Gastroesophageal sphincter (tissue), 3 donors: Measurements from ENCODE around the gene NR3C1.

Experiments used
- CTCF ChIP-seq, 4 experiments: fragments of 200-600 bp in 2 of 4; fragments of 450-650 bp in 2 of 4; sonication (generic) in 1 of 4; IDR thresholded peaks; one replicate each; pipeline ENCODE4 v1.5.1; 2017 to 2019; ENCODE audit warnings: antibody characterized with exemption in 4 of 4, mild to moderate bottlenecking in 2 of 4, moderate library complexity in 2 of 4
- EP300 ChIP-seq: sonication (generic); formaldehyde crosslinking; IDR thresholded peaks from one replicate; pipeline ENCODE4 v1.6.1; 2017; ENCODE audit warnings: antibody characterized with exemption, mild to moderate bottlenecking
- POLR2A ChIP-seq, 2 donors: fragments of 450-650 bp; IDR thresholded peaks; one replicate each; pipeline ENCODE4 v1.6.1; 2017; ENCODE audit warnings: antibody characterized with exemption in 2 of 2, mild to moderate bottlenecking in 2 of 2, moderate library complexity in 1 of 2

DNA sequence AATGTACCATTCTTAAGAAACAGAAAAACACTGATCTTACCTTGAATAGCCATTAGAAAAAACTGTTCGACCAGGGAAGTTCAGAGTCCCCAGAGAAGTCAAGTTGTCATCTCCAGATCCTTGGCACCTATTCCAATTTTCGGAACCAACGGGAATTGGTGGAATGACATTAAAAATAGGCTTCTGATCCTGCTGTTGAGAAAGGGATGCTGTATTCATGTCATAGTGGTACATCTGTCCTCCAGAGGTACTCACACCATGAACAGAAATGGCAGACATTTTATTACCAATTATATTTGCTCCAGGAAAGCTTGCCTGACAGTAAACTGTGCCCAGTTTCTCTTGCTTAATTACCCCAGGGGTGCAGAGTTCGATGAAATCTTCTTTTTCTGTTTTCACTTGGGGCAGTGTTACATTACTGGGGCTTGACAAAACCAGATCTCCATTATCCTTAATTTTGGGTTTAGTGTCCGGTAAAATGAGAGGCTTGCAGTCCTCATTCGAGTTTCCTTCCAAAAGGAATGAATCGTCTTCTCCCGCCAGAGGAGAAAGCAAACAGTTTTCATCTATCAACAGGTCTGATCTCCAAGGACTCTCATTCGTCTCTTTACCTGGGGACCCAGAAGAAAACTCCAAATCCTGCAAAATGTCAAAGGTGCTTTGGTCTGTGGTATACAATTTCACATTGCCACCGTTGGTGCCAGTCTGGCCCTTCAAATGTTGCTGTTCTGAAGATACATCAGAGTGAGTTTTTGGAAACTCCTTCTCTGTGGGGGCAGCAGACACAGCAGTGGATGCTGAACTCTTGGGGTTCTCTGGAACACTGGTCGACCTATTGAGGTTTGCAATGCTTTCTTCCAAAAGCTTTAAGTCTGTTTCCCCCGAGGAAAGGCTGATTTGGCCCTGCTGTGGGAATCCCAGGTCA lies 3.6 kb downstream of the NR3C1 start:
- TF ChIP-seq CTCF (IDR thresholded peaks at IDR 0.05) (no peak), EP300 (no peak), POLR2A (IDR thresholded peaks at IDR 0.05) (no peak)
